IMR-90 (cell line): ENCODE measurements around the gene PUS3. TPM values are rescaled to one million over a fixed set of nuclear protein-coding genes. Genes with fewer than 3 reads are reported as not detected.

Experiments
- ATAC-seq: fragments of 200-7000 bp; cut with Tn5 transposase; 2 replicates; pipeline ENCODE4 v1.9.1; 2020; ENCODE audit warnings: low read depth, mild to moderate bottlenecking, moderate library complexity
- BruUV-seq: library from RNA; stranded (reverse); fragments of 400-500 nt; replicated peaks from 2 replicates; lab custom pipeline; 2021; lab: Mats Ljungman, UMichigan
- CTCF ChIA-PET: fragments of 300-600 bp; formaldehyde crosslinking; extraction: SDS; loops from one replicate; lab custom pipeline; 2021; ENCODE audit warnings: antibody characterized with exemption; lab: Yijun Ruan, JAX
- POLR2A ChIA-PET: fragments of 300-600 bp; sonication (Branson Sonifier 250); formaldehyde crosslinking; loops from one replicate; lab custom pipeline; 2022; ENCODE audit warnings: antibody characterized with exemption; ENCODE audit not compliant: unreplicated experiment; lab: Charles Lee
- DNase-seq: peaks from one replicate; pipeline ENCODE4 v3.0.0; 2013
- H2AFZ ChIP-seq: replicated peaks from 2 replicates; pipeline ENCODE3; 2013; ENCODE audit warnings: low read length, mild to moderate bottlenecking; ENCODE audit not compliant: poor library complexity
- H2AK5ac ChIP-seq: 2 replicates; pipeline ENCODE4 v1.6.1; 2013; ENCODE audit warnings: low read depth, low read length, inconsistent platforms
- H2AK9ac ChIP-seq: replicated peaks from 2 replicates; pipeline ENCODE3; 2013; ENCODE audit warnings: mild to moderate bottlenecking, low read depth, low read length, moderate library complexity; ENCODE audit not compliant: poor library complexity
- H2BK120ac ChIP-seq: 2 replicates; pipeline ENCODE4 v1.6.1; 2013; ENCODE audit warnings: low read depth, low read length, inconsistent platforms
- H2BK15ac ChIP-seq: 3 replicates; pipeline ENCODE4 v1.6.1; 2013; ENCODE audit warnings: low read depth, low read length, inconsistent platforms
- H2BK20ac ChIP-seq: 2 replicates; pipeline ENCODE4 v1.6.1; 2013; ENCODE audit warnings: low read depth, mild to moderate bottlenecking, inconsistent platforms, low read length, moderate library complexity
- H2BK5ac ChIP-seq: 2 replicates; pipeline ENCODE4 v1.6.1; 2013; ENCODE audit warnings: mild to moderate bottlenecking, low read depth, low read length, inconsistent platforms; ENCODE audit not compliant: poor library complexity, severe bottlenecking
- H3K14ac ChIP-seq: replicated peaks from 2 replicates; pipeline ENCODE4 v1.6.1; 2013; ENCODE audit warnings: low read depth, low read length, inconsistent platforms
- H3K18ac ChIP-seq: 2 replicates; pipeline ENCODE4 v1.6.1; 2013; ENCODE audit warnings: low read depth, low read length, control low read depth
- H3K23ac ChIP-seq: 2 replicates; pipeline ENCODE4 v1.6.1; 2013; ENCODE audit warnings: low read depth, low read length, inconsistent platforms
- H3K27ac ChIP-seq: 2 replicates; pipeline ENCODE4 v1.5.1; 2013; ENCODE audit warnings: mild to moderate bottlenecking, control low read depth, low read length; ENCODE audit not compliant: insufficient read depth
- H3K27me3 ChIP-seq: 2 replicates; pipeline ENCODE4 v1.6.1; 2013; ENCODE audit warnings: low read length; ENCODE audit not compliant: control insufficient read depth, insufficient read depth
- H3K36me3 ChIP-seq: 2 replicates; pipeline ENCODE4 v1.6.1; 2013; ENCODE audit warnings: low read length, mixed read lengths; ENCODE audit not compliant: control insufficient read depth, insufficient read depth
- H3K4ac ChIP-seq: 2 replicates; pipeline ENCODE4 v1.6.1; 2013; ENCODE audit warnings: low read depth, low read length, inconsistent platforms
- H3K4me1 ChIP-seq: 2 replicates; pipeline ENCODE4 v1.6.1; 2013; ENCODE audit warnings: low read length, mixed read lengths; ENCODE audit not compliant: control insufficient read depth, insufficient read depth
- H3K4me2 ChIP-seq: 2 replicates; pipeline ENCODE4 v1.6.1; 2013; ENCODE audit warnings: low read depth, mild to moderate bottlenecking, control low read depth, low read length, moderate library complexity
- H3K4me3 ChIP-seq: 2 replicates; pipeline ENCODE4 v1.5.1; 2013; ENCODE audit warnings: low read depth, mild to moderate bottlenecking, control low read depth, low read length, moderate library complexity; ENCODE audit not compliant: insufficient read depth
- H3K56ac ChIP-seq: 2 replicates; pipeline ENCODE4 v1.6.1; 2013; ENCODE audit warnings: low read length, inconsistent platforms; ENCODE audit not compliant: insufficient read depth; ENCODE audit errors: extremely low read depth
- H3K79me1 ChIP-seq, 2 experiments: 2 replicates each; pipeline ENCODE4 v1.6.1; 2013; ENCODE audit warnings: low read length in 2 of 2, inconsistent platforms in 1 of 2, low read depth in 1 of 2
- H3K9ac ChIP-seq: 2 replicates; pipeline ENCODE4 v1.6.1; 2013; ENCODE audit warnings: low read depth, low read length, control low read depth
- H3K9me1 ChIP-seq: 2 replicates; pipeline ENCODE4 v1.6.1; 2013; ENCODE audit warnings: low read length, inconsistent platforms; ENCODE audit not compliant: insufficient read depth
- H3K9me3 ChIP-seq: 2 replicates; pipeline ENCODE4 v1.6.1; 2013; ENCODE audit warnings: low read length; ENCODE audit not compliant: control insufficient read depth, insufficient read depth
- H4K20me1 ChIP-seq: 2 replicates; pipeline ENCODE4 v1.6.1; 2013; ENCODE audit warnings: low read length, inconsistent platforms; ENCODE audit not compliant: insufficient read depth
- H4K5ac ChIP-seq: 2 replicates; pipeline ENCODE4 v1.6.1; 2013; ENCODE audit warnings: mild to moderate bottlenecking, low read depth, low read length, control low read depth
- H4K8ac ChIP-seq, 2 experiments: 2 replicates each; pipeline ENCODE4 v1.6.1; 2013; ENCODE audit warnings: low read depth in 2 of 2, low read length in 2 of 2, control low read depth in 1 of 2, inconsistent platforms in 1 of 2
- H4K91ac ChIP-seq: 2 replicates; pipeline ENCODE4 v1.6.1; 2013; ENCODE audit warnings: low read depth, low read length, inconsistent platforms; ENCODE audit not compliant: insufficient read depth
- BHLHE40 ChIP-seq: fragments of 150-350 bp; IDR thresholded peaks from 2 replicates; pipeline ENCODE4 v1.6.1; 2016; ENCODE audit warnings: mild to moderate bottlenecking, low read depth, low read length
- CEBPB ChIP-seq: IDR thresholded peaks from 2 replicates; pipeline ENCODE4 v1.6.1; 2012; ENCODE audit warnings: low read depth, low read length, improper control_type of control experiment
- CHD1 ChIP-seq: IDR thresholded peaks from 2 replicates; pipeline ENCODE4 v1.6.1; 2012; ENCODE audit warnings: low read depth, low read length, improper control_type of control experiment
- ELK1 ChIP-seq: fragments of 150-350 bp; IDR thresholded peaks from 2 replicates; pipeline ENCODE4 v1.6.1; 2016; ENCODE audit warnings: low read depth, mild to moderate bottlenecking, low read length, moderate library complexity, borderline replicate concordance
- FOS ChIP-seq: fragments of 150-350 bp; IDR thresholded peaks from 2 replicates; pipeline ENCODE4 v1.6.1; 2016; ENCODE audit warnings: low read depth, low read length
- MAFK ChIP-seq: IDR thresholded peaks from 2 replicates; pipeline ENCODE4 v1.6.1; 2012; ENCODE audit warnings: low read depth, low read length, improper control_type of control experiment
- MAZ ChIP-seq: IDR thresholded peaks from 2 replicates; pipeline ENCODE4 v1.6.1; 2012; ENCODE audit warnings: low read depth, mild to moderate bottlenecking, low read length, improper control_type of control experiment, moderate library complexity, borderline replicate concordance
- MXI1 ChIP-seq: IDR thresholded peaks from 2 replicates; pipeline ENCODE4 v1.6.1; 2012; ENCODE audit warnings: low read depth, mild to moderate bottlenecking, low read length, moderate library complexity, borderline replicate concordance
- NFE2L2 ChIP-seq: fragments of 150-350 bp; IDR thresholded peaks from 2 replicates; pipeline ENCODE4 v1.6.1; 2016; ENCODE audit warnings: low read depth, mild to moderate bottlenecking, low read length
- POLR2A ChIP-seq: IDR thresholded peaks from 2 replicates; pipeline ENCODE4 v1.6.1; 2012; ENCODE audit warnings: mild to moderate bottlenecking, low read depth, low read length
- RAD21 ChIP-seq: IDR thresholded peaks from 2 replicates; pipeline ENCODE4 v1.6.1; 2012; ENCODE audit warnings: low read length, improper control_type of control experiment
- RCOR1 ChIP-seq: IDR thresholded peaks from 2 replicates; pipeline ENCODE4 v1.6.1; 2012; ENCODE audit warnings: mild to moderate bottlenecking, low read length, improper control_type of control experiment; ENCODE audit not compliant: insufficient replicate concordance
- RFX5 ChIP-seq: IDR thresholded peaks from 2 replicates; pipeline ENCODE4 v1.8.0; 2012; ENCODE audit warnings: low read depth, mild to moderate bottlenecking, low read length, moderate library complexity
- SMC3 ChIP-seq: fragments of 150-350 bp; IDR thresholded peaks from 2 replicates; pipeline ENCODE4 v1.6.1; 2016; ENCODE audit warnings: low read depth, mild to moderate bottlenecking, antibody characterized with exemption, low read length, moderate library complexity
- USF2 ChIP-seq: fragments of 150-350 bp; IDR thresholded peaks from 2 replicates; pipeline ENCODE4 v1.6.1; 2017; ENCODE audit warnings: mild to moderate bottlenecking, antibody characterized with exemption, low read length, low read depth
- WGBS, 2 experiments: methylation state at CpG; one replicate each; pipeline versions ENCODE4 v1.1.5 to v1.1.7; 2013; ENCODE audit warnings: missing lambda C conversion rate in 2 of 2; ENCODE audit not compliant: insufficient read length in 1 of 2; ENCODE audit errors: extremely low coverage in 2 of 2; 5-methylcytosine and 5-hydroxymethylcytosine counted together
- dilution Hi-C: fragments of 300-500 bp; cut with HindIII; formaldehyde crosslinking; loops from one replicate; pipeline ENCODE4 v1.14.3; 2018; ENCODE audit warnings: low sequenced_read_pairs; ENCODE audit not compliant: unreplicated experiment
- in situ Hi-C: fragments of 300-500 bp; cut with MboI; formaldehyde crosslinking; loops from 3 replicates; pipeline ENCODE4 v1.14.3; 2019; ENCODE audit warnings: low sequenced_read_pairs, inconsistent platforms, mixed read lengths
- intact Hi-C: fragments of 100-400 bp; cut with micrococcal nuclease; formaldehyde crosslinking; loops from 2 replicates; pipeline ENCODE4 v1.10.0; 2022
- polyA plus RNA-seq, 3 experiments: library from polyadenylated mRNA; depleted of rRNA; stranded (reverse); fragments of >200 nt; gene quantifications; 2 replicates each; pipeline ENCODE4 v1.2.3, GENCODE V29; 2012; ENCODE audit warnings: low replicate concordance in 1 of 3
- total RNA-seq: library from RNA; depleted of rRNA; stranded (reverse); fragments of >200 nt; gene quantifications from 2 replicates; pipeline ENCODE4 v1.2.3, GENCODE V29; 2012
- TF ChIP-seq, protein P1 (sequence below): conservative IDR thresholded peaks from 2 replicates; pipeline ENCODE4 v1.5.1; 2012; ENCODE audit warnings: mild to moderate bottlenecking, low read depth, low read length, improper control_type of control experiment

The PUS3 gene
- total and polyA plus RNA-seq, 2 of the 4 experiments (the other 2 are of a cell fraction) = 6.1 to 11.7 TPM

DNA sequence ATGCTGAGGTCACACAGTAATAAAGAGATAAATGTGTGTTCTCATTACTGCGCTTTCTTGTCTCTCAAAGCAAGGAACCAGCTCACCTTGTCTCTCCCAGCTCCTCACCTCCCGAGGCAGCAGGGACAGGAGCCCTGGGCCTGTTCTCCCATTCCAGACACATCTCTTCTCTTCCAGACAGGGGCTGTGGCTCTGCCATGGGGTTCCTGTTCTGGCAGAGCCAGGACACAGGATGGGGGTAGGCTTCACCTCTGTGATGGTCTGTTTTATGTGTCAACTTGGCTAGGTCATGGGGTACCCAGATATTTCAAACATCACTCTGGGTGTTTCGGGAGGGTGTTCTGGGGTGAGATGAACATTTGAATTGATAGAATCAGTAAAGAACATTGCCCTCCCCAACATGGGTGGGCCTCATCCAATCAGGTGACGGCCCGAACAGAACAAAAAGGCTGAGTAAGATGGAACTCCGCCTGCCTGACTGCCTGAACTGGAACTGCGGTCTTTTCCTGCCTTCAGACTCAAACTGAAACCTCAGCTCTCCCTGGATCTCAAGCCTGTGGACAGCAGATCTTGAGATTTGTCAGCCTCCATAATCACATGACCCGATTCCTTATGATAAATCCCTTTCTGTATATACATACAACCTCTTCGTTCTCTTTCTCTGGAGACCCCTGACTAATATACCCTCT lies 40.8 kb upstream of the PUS3 start:
- DNase-seq (no peak), ATAC-seq (no peak)
- Histone ChIP-seq H2BK15ac (no peak overlapping the region), H4K5ac (no peak overlapping the region), H3K4me3 (no peak overlapping the region), H2AK9ac (no peak overlapping the region), H3K27me3 (peaks cover 20% of the 10 kb centered on the region; the same call in 1 of the 2 replicates), H3K18ac (no peak overlapping the region), H2BK120ac (no peak overlapping the region), H3K9me3 (no peaks in the 10 kb centered on the region), H3K9ac (no peak overlapping the region), H4K20me1 (no peaks in the 10 kb centered on the region), H3K4ac (no peak overlapping the region), H4K91ac (no peak overlapping the region), H3K4me2 (no peak overlapping the region), H4K8ac (no peak overlapping the region), H3K27ac (no peak overlapping the region), H3K79me1 (no peaks in the 10 kb centered on the region), H3K9me1 (no peaks in the 10 kb centered on the region), H2AK5ac (no peak overlapping the region), H2BK5ac (no peak overlapping the region), H3K56ac (no peak overlapping the region), H3K14ac (no peak overlapping the region), H3K23ac (no peak overlapping the region), H2AFZ (no peak overlapping the region), H3K4me1 (no peaks in the 10 kb centered on the region), H3K36me3 (no peaks in the 10 kb centered on the region), H2BK20ac (no peak overlapping the region)
- POLR2A ChIA-PET = no interaction called here
- no peak for TF ChIP-seq RCOR1
- TF ChIP-seq NFE2L2 = no peak
- no peak for TF ChIP-seq FOS
- no peak for TF ChIP-seq RFX5
- no peak for TF ChIP-seq CEBPB
- TF ChIP-seq MAFK = no peak
- TF ChIP-seq, protein P1, sequence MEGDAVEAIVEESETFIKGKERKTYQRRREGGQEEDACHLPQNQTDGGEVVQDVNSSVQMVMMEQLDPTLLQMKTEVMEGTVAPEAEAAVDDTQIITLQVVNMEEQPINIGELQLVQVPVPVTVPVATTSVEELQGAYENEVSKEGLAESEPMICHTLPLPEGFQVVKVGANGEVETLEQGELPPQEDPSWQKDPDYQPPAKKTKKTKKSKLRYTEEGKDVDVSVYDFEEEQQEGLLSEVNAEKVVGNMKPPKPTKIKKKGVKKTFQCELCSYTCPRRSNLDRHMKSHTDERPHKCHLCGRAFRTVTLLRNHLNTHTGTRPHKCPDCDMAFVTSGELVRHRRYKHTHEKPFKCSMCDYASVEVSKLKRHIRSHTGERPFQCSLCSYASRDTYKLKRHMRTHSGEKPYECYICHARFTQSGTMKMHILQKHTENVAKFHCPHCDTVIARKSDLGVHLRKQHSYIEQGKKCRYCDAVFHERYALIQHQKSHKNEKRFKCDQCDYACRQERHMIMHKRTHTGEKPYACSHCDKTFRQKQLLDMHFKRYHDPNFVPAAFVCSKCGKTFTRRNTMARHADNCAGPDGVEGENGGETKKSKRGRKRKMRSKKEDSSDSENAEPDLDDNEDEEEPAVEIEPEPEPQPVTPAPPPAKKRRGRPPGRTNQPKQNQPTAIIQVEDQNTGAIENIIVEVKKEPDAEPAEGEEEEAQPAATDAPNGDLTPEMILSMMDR = no peak
- TF ChIP-seq MAZ = no peak
- no peak for TF ChIP-seq POLR2A
- TF ChIP-seq ELK1 = no peak
- no peak for TF ChIP-seq USF2
- TF ChIP-seq SMC3 = no peak
- no peak for TF ChIP-seq MXI1
- no peak for TF ChIP-seq BHLHE40
- TF ChIP-seq CHD1 = no peak
- TF ChIP-seq RAD21 = no peak
- CTCF ChIA-PET = interaction anchor here (1.1 kb wide), 1 partner anchor 13 kb away, joined by 3 read pairs; no protein-coding TSS in a partner anchor
- intact Hi-C loops = no loop called here
- in situ Hi-C loops = no loop called here
- dilution Hi-C loops = no loop called here
- WGBS, 2 experiments = 77% methylated on average over 3 of the region's 9 CpGs; no CpG with 5 or more reads in 1 of the 2 experiments
- no TSS peak for BruUV-seq
